Measurements from ENCODE around the gene TICAM1.

TICAM1 gene

GRCh38 chr19:4780860-4781259 is 50.7 kb downstream of the TICAM1 start:
- TF ChIP-seq, protein P1, sequence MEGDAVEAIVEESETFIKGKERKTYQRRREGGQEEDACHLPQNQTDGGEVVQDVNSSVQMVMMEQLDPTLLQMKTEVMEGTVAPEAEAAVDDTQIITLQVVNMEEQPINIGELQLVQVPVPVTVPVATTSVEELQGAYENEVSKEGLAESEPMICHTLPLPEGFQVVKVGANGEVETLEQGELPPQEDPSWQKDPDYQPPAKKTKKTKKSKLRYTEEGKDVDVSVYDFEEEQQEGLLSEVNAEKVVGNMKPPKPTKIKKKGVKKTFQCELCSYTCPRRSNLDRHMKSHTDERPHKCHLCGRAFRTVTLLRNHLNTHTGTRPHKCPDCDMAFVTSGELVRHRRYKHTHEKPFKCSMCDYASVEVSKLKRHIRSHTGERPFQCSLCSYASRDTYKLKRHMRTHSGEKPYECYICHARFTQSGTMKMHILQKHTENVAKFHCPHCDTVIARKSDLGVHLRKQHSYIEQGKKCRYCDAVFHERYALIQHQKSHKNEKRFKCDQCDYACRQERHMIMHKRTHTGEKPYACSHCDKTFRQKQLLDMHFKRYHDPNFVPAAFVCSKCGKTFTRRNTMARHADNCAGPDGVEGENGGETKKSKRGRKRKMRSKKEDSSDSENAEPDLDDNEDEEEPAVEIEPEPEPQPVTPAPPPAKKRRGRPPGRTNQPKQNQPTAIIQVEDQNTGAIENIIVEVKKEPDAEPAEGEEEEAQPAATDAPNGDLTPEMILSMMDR (IDR thresholded peaks at IDR 0.05), result no peak

- TF ChIP-seq, protein P1 (IDR thresholded peaks at IDR 0.05), result no peak
Measured at GRCh38 chr19:4776436-4777211, 54.9 kb downstream of the TICAM1 start.

DNA sequence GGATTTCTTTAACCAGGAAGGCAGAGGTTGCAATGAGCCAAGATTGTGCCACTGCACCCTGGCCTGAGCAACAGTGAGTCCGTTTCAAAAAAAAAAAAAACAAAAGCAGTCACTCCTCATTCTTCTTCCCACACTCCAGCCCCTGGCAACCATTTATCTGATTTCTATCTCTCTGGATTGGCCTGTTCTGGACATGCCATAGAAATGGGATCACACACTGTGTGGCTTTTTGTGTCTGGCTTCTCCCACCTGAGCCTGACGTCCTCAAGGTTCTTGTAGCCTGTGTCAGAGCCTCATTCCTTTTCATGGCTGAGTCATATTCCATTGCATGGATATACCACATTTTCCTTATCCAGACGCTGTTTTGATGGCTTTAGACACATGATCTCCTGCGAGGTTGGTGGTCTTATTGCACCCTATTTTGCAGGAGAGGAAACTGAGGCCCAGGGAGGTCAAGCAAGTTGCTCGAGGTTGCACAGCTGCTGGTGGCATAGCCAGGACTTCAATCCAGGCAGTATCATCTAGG is 55.8 kb downstream of the TICAM1 start:
- TF ChIP-seq, protein P1 (IDR thresholded peaks at IDR 0.05), result no peak

- TF ChIP-seq, protein P1 (IDR thresholded peaks at IDR 0.05), result no peak
Measured at GRCh38 chr19:4774136-4774535, 57.4 kb downstream of the TICAM1 start.

- TF ChIP-seq, protein P1 (IDR thresholded peaks at IDR 0.05), result no peak
Measured at GRCh38 chr19:4773047-4773640, 58.4 kb downstream of the TICAM1 start.

DNA sequence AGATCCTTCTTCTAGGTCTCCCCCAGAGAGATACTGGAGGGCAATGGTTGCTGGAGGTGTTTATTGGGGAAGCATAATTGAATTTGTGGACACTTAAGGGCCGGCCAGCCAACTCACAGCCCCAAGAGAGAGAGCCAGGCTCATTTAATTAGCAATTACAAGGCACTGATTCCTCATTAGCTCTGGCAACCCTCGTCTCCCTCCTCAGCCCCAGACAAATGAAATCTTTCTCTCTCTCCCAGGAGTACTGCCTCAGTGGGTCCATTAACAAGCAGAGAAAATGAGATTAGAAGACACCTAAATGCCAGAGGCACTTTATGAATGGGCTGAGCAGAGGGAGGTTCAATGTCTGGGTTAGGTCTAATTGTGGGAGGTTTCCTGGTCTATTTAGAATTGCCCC is 58.9 kb downstream of the TICAM1 start:
- TF ChIP-seq, protein P1 (IDR thresholded peaks at IDR 0.05), result no peak

DNA sequence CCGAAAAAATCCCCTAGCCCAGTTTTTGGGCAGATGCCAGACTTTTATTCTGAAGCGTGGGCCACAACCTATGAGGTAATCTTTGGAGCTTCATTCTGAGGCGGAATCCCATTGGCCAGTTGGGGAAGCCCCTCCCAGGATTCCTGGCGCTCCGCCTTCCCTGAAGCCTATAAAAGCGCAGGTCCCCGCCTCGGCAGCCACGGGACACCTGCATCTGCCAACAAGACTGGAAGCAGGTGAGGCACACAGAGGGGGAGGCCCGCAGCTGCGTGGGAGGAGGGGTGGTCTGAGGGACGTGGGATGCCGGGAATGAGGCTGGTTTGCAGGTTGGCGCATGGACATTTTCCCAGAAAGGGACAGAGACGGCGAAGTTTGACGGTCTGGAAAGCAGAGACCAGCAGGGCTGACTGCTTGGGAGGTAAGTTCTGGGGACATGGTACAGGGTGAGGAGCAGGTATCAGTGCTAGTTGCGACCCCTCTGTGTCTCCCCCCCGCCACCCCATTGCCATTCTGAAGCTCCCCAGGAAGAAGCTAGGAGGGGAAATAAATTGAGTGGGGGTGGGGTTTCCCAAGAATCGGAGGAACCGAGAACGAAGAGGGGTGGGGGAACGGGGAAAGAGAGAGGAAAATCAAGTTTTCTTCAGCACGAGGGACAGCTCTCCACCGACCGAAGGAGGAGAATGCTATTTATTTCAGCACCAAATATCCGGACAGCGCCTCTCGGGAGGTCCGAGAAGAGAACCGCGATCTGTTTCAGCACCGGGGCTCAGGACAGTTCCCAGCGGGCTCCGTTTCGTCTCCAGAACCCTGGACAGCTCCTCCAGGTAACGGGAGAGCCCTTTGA is 62.4 kb downstream of the TICAM1 start:
- TF ChIP-seq, protein P1 (IDR thresholded peaks at IDR 0.05), result no peak

Measured in LNCAP (cell line).